Measurements from ENCODE around the gene CAPN15.

- TF ChIP-seq CTCF (IDR thresholded peaks at IDR 0.05) (no peak), POLR2AphosphoS5 (IDR thresholded peaks at IDR 0.05) (no peak), EP300 (IDR thresholded peaks at IDR 0.05) (no peak)
Observed at GRCh38 chr16:586047-586644, 58.6 kb downstream of the CAPN15 start.

Measured in suprapubic skin (tissue), 4 donors.